SK-N-SH (cell line): ENCODE data around the gene NTSR1. TPM values are rescaled to one million over a fixed set of nuclear protein-coding genes. Genes with fewer than 3 reads are reported as not detected.

Experiments
- CTCF ChIA-PET: fragments of 300-600, 350-600 bp; formaldehyde crosslinking; extraction: SDS; loops from one replicate; lab custom pipeline; 2021; lab: Yijun Ruan, JAX
- POLR2A ChIA-PET: fragments of 350-600 bp; sonication (Branson Sonifier 250); formaldehyde crosslinking; extraction: SDS; loops from one replicate; lab custom pipeline; 2020; ENCODE audit warnings: antibody characterized with exemption, inconsistent platforms; lab: Yijun Ruan, JAX
- DNase-seq: peaks from one replicate; pipeline ENCODE4 v3.0.0; 2012
- H2AFZ ChIP-seq: fragments of 200-600 bp; sonication (generic); 2 replicates; pipeline ENCODE4 v1.8.1; 2016; ENCODE audit warnings: antibody characterized with exemption, mild to moderate bottlenecking, low read depth
- H3F3A ChIP-seq: fragments of 200-600 bp; sonication (generic); replicated peaks from 2 replicates; pipeline ENCODE3; 2016; ENCODE audit warnings: antibody characterized with exemption, mild to moderate bottlenecking; ENCODE audit not compliant: insufficient read depth
- H3K27ac ChIP-seq, 2 experiments: fragments of 200-500 bp in 1 of 2; fragments of 200-600 bp in 1 of 2; sonication (Bioruptor generic) in 1 of 2; sonication (generic), shearing (Covaris generic) in 1 of 2; 2 replicates each; pipeline versions ENCODE4 v1.5.1 to v1.6.1; 2014 to 2016; ENCODE audit warnings: low read depth in 2 of 2, inconsistent platforms in 1 of 2, low read length in 1 of 2, mild to moderate bottlenecking in 1 of 2, mixed read lengths in 1 of 2
- H3K27me3 ChIP-seq: fragments of 200-600 bp; sonication (generic), shearing (Covaris generic); 2 replicates; pipeline ENCODE4 v1.6.1; 2016; ENCODE audit warnings: mixed run types; ENCODE audit not compliant: insufficient read depth
- H3K36me3 ChIP-seq, 2 experiments: fragments of 200-500 bp in 1 of 2; fragments of 200-600 bp in 1 of 2; sonication (Bioruptor generic) in 1 of 2; sonication (generic) in 1 of 2; replicated peaks in 1 of 2; 2 replicates each; pipeline versions ENCODE3 to v1.5.1; 2014 to 2016; ENCODE audit warnings: low read length in 1 of 2, mild to moderate bottlenecking in 1 of 2; ENCODE audit not compliant: insufficient read depth in 2 of 2, control insufficient read depth in 1 of 2
- H3K4me1 ChIP-seq, 2 experiments: fragments of 200-500 bp in 1 of 2; fragments of 200-600 bp in 1 of 2; sonication (Bioruptor generic) in 1 of 2; sonication (generic), shearing (Covaris generic) in 1 of 2; 2 replicates each; pipeline versions ENCODE4 v1.5.1 to v1.6.1; 2014 to 2016; ENCODE audit warnings: low read depth in 1 of 2, low read length in 1 of 2, mixed run types in 1 of 2; ENCODE audit not compliant: insufficient read depth in 2 of 2, control insufficient read depth in 1 of 2
- H3K4me2 ChIP-seq: fragments of 200-600 bp; sonication (generic), shearing (Covaris generic); 2 replicates; pipeline ENCODE4 v1.6.1; 2017; ENCODE audit warnings: mixed run types
- H3K4me3 ChIP-seq, 2 experiments: fragments of 200-500 bp in 1 of 2; fragments of 200-600 bp in 1 of 2; sonication (Bioruptor generic) in 1 of 2; sonication (generic), shearing (Covaris generic) in 1 of 2; 2 replicates each; pipeline versions ENCODE4 v1.5.1 to v1.8.1; 2014 to 2016; ENCODE audit warnings: low read depth in 2 of 2, inconsistent platforms in 1 of 2, low read length in 1 of 2, mild to moderate bottlenecking in 1 of 2, mixed read lengths in 1 of 2, moderate library complexity in 1 of 2
- H3K79me2 ChIP-seq: fragments of 200-600 bp; sonication (generic); 2 replicates; pipeline ENCODE4 v1.8.1; 2017; ENCODE audit warnings: mild to moderate bottlenecking; ENCODE audit not compliant: insufficient read depth
- H3K9ac ChIP-seq: fragments of 200-600 bp; sonication (generic); 2 replicates; pipeline ENCODE4 v1.6.1; 2017; ENCODE audit warnings: mixed run types
- H3K9me2 ChIP-seq: fragments of 200-600 bp; sonication (generic); 2 replicates; pipeline ENCODE4 v1.6.1; 2017; ENCODE audit warnings: mixed run types
- H3K9me3 ChIP-seq: fragments of 200-600 bp; sonication (generic); 2 replicates; pipeline ENCODE4 v1.6.1; 2017; ENCODE audit warnings: mixed run types, mild to moderate bottlenecking, moderate library complexity
- H4K20me1 ChIP-seq: fragments of 200-600 bp; sonication (generic); 2 replicates; pipeline ENCODE4 v1.6.1; 2017; ENCODE audit warnings: mild to moderate bottlenecking, mixed run types; ENCODE audit not compliant: insufficient read depth
- CHD2 ChIP-seq: fragments of 150-350 bp; IDR thresholded peaks from 2 replicates; pipeline ENCODE4 v1.6.1; 2018; ENCODE audit warnings: low read length; ENCODE audit not compliant: partially characterized antibody
- CTCF ChIP-seq: fragments of 200-600 bp; sonication (generic); IDR thresholded peaks from 2 replicates; pipeline ENCODE4 v1.6.1; 2017; ENCODE audit warnings: antibody characterized with exemption, mild to moderate bottlenecking, moderate library complexity
- ELF1 ChIP-seq: IDR thresholded peaks from 2 replicates; pipeline ENCODE4 v1.4.0; 2012
- EP300 ChIP-seq, 2 experiments: IDR thresholded peaks; 2 replicates each; pipeline versions ENCODE4 v1.4.0 to v1.6.1; 2012; ENCODE audit warnings: borderline replicate concordance in 1 of 2, low read depth in 1 of 2, low read length in 1 of 2
- EZH2phosphoT487 ChIP-seq: fragments of 200-600 bp; sonication (generic); IDR thresholded peaks from 2 replicates; pipeline ENCODE4 v1.6.1; 2017; ENCODE audit warnings: low read depth, mixed run types, mild to moderate bottlenecking, antibody characterized with exemption, moderate library complexity, borderline replicate concordance
- FOSL2 ChIP-seq: IDR thresholded peaks from 2 replicates; pipeline ENCODE4 v1.4.0; 2012; ENCODE audit warnings: low read depth, mild to moderate bottlenecking, moderate library complexity, borderline replicate concordance
- FOXM1 ChIP-seq: IDR thresholded peaks from 2 replicates; pipeline ENCODE4 v1.4.0; 2012; ENCODE audit warnings: low read depth, mild to moderate bottlenecking
- GABPA ChIP-seq: IDR thresholded peaks from 2 replicates; pipeline ENCODE4 v1.4.0; 2012; ENCODE audit warnings: low read depth, mild to moderate bottlenecking
- IRF3 ChIP-seq: fragments of 150-350 bp; IDR thresholded peaks from 2 replicates; pipeline ENCODE4 v1.6.1; 2016; ENCODE audit warnings: mild to moderate bottlenecking, low read depth, low read length
- MXI1 ChIP-seq: IDR thresholded peaks from 2 replicates; pipeline ENCODE4 v1.6.1; 2012; ENCODE audit warnings: mild to moderate bottlenecking, low read depth, low read length, improper control_type of control experiment
- PBX3 ChIP-seq: IDR thresholded peaks from 2 replicates; pipeline ENCODE4; 2012
- POLR2AphosphoS5 ChIP-seq: IDR thresholded peaks from 2 replicates; pipeline ENCODE4 v1.6.1; 2012; ENCODE audit warnings: low read depth, low read length
- RAD21 ChIP-seq: IDR thresholded peaks from 2 replicates; pipeline ENCODE4 v1.6.1; 2012; ENCODE audit warnings: mild to moderate bottlenecking, low read length
- RCOR1 ChIP-seq: fragments of 150-350 bp; IDR thresholded peaks from 2 replicates; pipeline ENCODE4 v1.6.1; 2017; ENCODE audit warnings: antibody characterized with exemption, low read length
- REST ChIP-seq: IDR thresholded peaks from 2 replicates; pipeline ENCODE4 v1.6.1; 2012; ENCODE audit warnings: mild to moderate bottlenecking, low read depth, low read length, moderate library complexity
- USF1 ChIP-seq: IDR thresholded peaks from 2 replicates; pipeline ENCODE4 v1.4.0; 2012; ENCODE audit warnings: low read depth, borderline replicate concordance
- USF2 ChIP-seq: fragments of 150-350 bp; IDR thresholded peaks from 2 replicates; pipeline ENCODE4 v1.6.1; 2017; ENCODE audit warnings: antibody characterized with exemption, low read length, low read depth, borderline replicate concordance
- YY1 ChIP-seq: IDR thresholded peaks from 2 replicates; pipeline ENCODE4 v1.4.0; 2012; ENCODE audit warnings: low read depth, mild to moderate bottlenecking
- ZBTB33 ChIP-seq: IDR thresholded peaks from 2 replicates; pipeline ENCODE4 v1.4.0; 2012; ENCODE audit warnings: low read depth, borderline replicate concordance
- WGBS: methylation state at CpG from one replicate; pipeline ENCODE4 v1.1.6; 2017; ENCODE audit warnings: low lambda C conversion rate; 5-methylcytosine and 5-hydroxymethylcytosine counted together
- polyA plus RNA-seq, 3 experiments: library from polyadenylated mRNA; depleted of rRNA; stranded (reverse); fragments of >200 nt; gene quantifications; 2 replicates each; pipeline ENCODE4 v1.2.3, GENCODE V29; 2012

NTSR1 gene
- polyA plus RNA-seq, 1 of the 3 experiments (the other 2 are of a cell fraction) = 8.2 TPM

GRCh38 chr20:62778058-62778457 lies 69.4 kb downstream of the NTSR1 start:
- H3K9me3 ChIP-seq = no peaks in the 10 kb centered on the region
- H3K9ac ChIP-seq = no peak overlapping the region
- POLR2A ChIA-PET = no interaction called here
- TF ChIP-seq USF2 = no peak
- TF ChIP-seq POLR2AphosphoS5 = no peak
- TF ChIP-seq GABPA = no peak
- TF ChIP-seq RAD21 = no peak
- TF ChIP-seq FOSL2 = no peak
- no peak for TF ChIP-seq USF1
- TF ChIP-seq CTCF = no peak
- no peak for TF ChIP-seq RCOR1
- no peak for TF ChIP-seq EP300 (IDR thresholded peaks at IDR 0.05; ENCODE audit: borderline replicate concordance in 1 of 2, low read depth in 1 of 2, low read length in 1 of 2)
- TF ChIP-seq MXI1 = no peak
- TF ChIP-seq EZH2phosphoT487 = no peak
- TF ChIP-seq ELF1 = no peak
- no peak for TF ChIP-seq CHD2
- TF ChIP-seq REST = no peak
- no peak for TF ChIP-seq IRF3
- TF ChIP-seq YY1 = no peak
- TF ChIP-seq PBX3 = no peak
- no peak for TF ChIP-seq ZBTB33
- TF ChIP-seq FOXM1 = no peak
- no peaks in the 10 kb centered on the region for H3F3A ChIP-seq
- H3K79me2 ChIP-seq = no peaks in the 10 kb centered on the region
- no peak overlapping the region for H2AFZ ChIP-seq
- CTCF ChIA-PET = interaction anchor here (3.8 kb wide), 1 partner anchor 14 kb away, joined by 31 read pairs; no protein-coding TSS in a partner anchor
- DNase-seq = no peak
- 67% methylated on average over 2 of the region's 9 CpGs for WGBS
- peaks cover 0 to 10% of the 10 kb centered on the region in 2 experiments; a peak in 1 of 4 replicates for H3K4me1 ChIP-seq
- H3K9me2 ChIP-seq = no peaks in the 10 kb centered on the region
- no peak overlapping the region for H3K4me3 ChIP-seq
- H3K27me3 ChIP-seq = no peaks in the 10 kb centered on the region
- H3K36me3 ChIP-seq = no peaks in the 10 kb centered on the region
- H3K4me2 ChIP-seq = no peak overlapping the region
- H3K27ac ChIP-seq = no peak overlapping the region
- no peaks in the 10 kb centered on the region for H4K20me1 ChIP-seq
